ENCODE measurements around the gene RLN3.

Gene RLN3

DNA sequence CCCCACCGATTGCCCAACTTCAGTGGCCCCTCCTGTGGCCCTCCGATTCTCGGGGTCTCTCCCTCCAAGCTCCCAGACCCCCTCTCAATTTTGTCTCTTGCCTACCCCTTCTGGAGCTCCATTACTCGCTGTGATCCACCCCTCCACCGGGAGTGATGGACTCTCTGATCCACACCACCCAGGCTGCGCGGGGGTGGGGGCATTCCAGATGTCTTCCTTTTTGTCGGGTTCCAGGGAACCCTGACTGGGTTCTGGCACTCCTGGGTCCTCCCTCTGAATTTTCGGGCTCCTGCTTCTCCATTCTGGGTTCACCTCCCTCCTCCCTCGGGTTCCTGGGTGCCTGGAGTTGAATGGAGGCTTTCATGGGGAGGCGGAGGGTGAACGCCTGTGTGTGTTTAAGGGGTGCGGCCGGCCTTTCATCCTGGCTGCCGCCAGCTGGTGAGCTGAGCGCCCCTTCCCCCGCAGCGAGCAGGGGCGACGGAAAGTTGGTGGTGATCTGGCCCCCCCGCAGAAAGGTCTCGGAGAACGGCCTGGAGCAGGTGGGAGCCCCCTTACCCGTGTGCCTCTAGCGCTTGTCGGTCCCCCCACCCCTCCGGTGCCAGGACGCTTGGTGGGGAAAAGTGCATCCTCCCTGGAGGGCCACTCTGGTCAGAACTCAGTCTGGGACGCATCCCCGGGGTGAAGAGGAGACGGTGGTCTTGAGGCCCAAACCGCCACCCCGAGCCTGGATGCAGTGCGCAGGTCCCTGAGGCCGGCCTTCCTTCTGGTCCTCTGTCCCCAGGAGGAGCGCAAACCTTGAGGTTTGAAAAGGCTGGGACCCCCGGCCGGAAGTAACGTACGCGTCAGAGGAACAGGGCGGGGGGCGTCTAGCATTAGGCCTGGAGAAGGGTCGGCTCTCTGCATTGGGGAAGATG is 46.2 kb downstream of the RLN3 start:
- H2AFZ ChIP-seq (ENCODE audit: low read length), result peak overlapping the region; percentile 95
- no peaks in the 10 kb centered on the region for H3K36me3 ChIP-seq (ENCODE audit: insufficient read depth, low read length)
- H3K4me1 ChIP-seq (ENCODE audit: insufficient read depth, low read length, poor library complexity, severe bottlenecking), result peaks cover 17% of the 10 kb centered on the region
- H4K20me1 ChIP-seq (ENCODE audit: insufficient read depth, low read length, poor library complexity, severe bottlenecking), result no peaks in the 10 kb centered on the region
- H3K9ac ChIP-seq (ENCODE audit: low read depth, low read length, poor library complexity, severe bottlenecking), result peak overlapping the region; percentile 79
- peak overlapping the region; percentile 97 for H3K4me2 ChIP-seq (ENCODE audit: low read depth, low read length, poor library complexity, severe bottlenecking)
- no peaks in the 10 kb centered on the region for H3K27me3 ChIP-seq (ENCODE audit: insufficient read depth, low read length, poor library complexity, severe bottlenecking)
- no peak for TF ChIP-seq EZH2phosphoT487 (IDR thresholded peaks at IDR 0.05; ENCODE audit: borderline replicate concordance)
- TF ChIP-seq, protein P1, sequence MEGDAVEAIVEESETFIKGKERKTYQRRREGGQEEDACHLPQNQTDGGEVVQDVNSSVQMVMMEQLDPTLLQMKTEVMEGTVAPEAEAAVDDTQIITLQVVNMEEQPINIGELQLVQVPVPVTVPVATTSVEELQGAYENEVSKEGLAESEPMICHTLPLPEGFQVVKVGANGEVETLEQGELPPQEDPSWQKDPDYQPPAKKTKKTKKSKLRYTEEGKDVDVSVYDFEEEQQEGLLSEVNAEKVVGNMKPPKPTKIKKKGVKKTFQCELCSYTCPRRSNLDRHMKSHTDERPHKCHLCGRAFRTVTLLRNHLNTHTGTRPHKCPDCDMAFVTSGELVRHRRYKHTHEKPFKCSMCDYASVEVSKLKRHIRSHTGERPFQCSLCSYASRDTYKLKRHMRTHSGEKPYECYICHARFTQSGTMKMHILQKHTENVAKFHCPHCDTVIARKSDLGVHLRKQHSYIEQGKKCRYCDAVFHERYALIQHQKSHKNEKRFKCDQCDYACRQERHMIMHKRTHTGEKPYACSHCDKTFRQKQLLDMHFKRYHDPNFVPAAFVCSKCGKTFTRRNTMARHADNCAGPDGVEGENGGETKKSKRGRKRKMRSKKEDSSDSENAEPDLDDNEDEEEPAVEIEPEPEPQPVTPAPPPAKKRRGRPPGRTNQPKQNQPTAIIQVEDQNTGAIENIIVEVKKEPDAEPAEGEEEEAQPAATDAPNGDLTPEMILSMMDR (conservative IDR thresholded peaks at IDR 0.05; ENCODE audit: low read length), result no peak
- peak overlapping the region; percentile 84 for H3K4me3 ChIP-seq (ENCODE audit: low read length, poor library complexity, severe bottlenecking)
- H3K79me2 ChIP-seq (ENCODE audit: insufficient read depth, low read length), result peaks cover 8% of the 10 kb centered on the region; the same call in 1 of the 2 replicates
- no peaks in the 10 kb centered on the region for H3K9me2 ChIP-seq (replicated peaks; ENCODE audit: low read depth, low read length)
- no peaks in the 10 kb centered on the region for H3K9me3 ChIP-seq (ENCODE audit: insufficient read depth, low read depth, low read length)
- H3F3A ChIP-seq (ENCODE audit: low read depth), result no peaks in the 10 kb centered on the region

DNA sequence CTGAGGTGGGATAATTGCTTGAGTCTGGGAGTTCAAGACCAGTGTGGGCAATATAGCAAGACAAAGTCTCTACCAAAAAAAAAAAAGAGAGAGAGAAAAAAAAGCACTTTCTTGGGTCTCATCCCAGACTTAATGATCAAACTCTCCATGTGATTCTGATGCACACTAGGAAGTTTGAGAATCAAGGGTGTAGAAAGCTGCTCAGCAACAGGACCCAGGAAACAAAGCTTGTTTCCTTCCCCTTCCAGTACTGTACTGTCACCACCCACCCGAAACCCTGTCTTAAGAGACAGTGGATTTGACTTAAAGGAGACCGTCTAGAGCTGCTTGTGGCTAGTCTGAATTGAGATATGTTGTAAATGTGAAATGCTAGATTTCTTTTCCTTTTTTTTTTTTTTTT is 50.5 kb downstream of the RLN3 start:
- Histone ChIP-seq H3K9ac (ENCODE audit: low read depth, low read length, poor library complexity, severe bottlenecking) (no peak overlapping the region), H4K20me1 (ENCODE audit: insufficient read depth, low read length, poor library complexity, severe bottlenecking) (no peaks in the 10 kb centered on the region), H3K27me3 (ENCODE audit: insufficient read depth, low read length, poor library complexity, severe bottlenecking) (no peaks in the 10 kb centered on the region), H3K9me3 (ENCODE audit: insufficient read depth, low read depth, low read length) (no peaks in the 10 kb centered on the region), H3K79me2 (ENCODE audit: insufficient read depth, low read length) (peaks cover 8% of the 10 kb centered on the region; the same call in 1 of the 2 replicates), H3K36me3 (ENCODE audit: insufficient read depth, low read length) (no peaks in the 10 kb centered on the region), H3K4me2 (ENCODE audit: low read depth, low read length, poor library complexity, severe bottlenecking) (no peak overlapping the region), H3K9me2 (replicated peaks; ENCODE audit: low read depth, low read length) (no peaks in the 10 kb centered on the region), H2AFZ (ENCODE audit: low read length) (no peak overlapping the region), H3K4me3 (ENCODE audit: low read length, poor library complexity, severe bottlenecking) (no peak overlapping the region), H3F3A (ENCODE audit: low read depth) (no peaks in the 10 kb centered on the region), H3K4me1 (ENCODE audit: insufficient read depth, low read length, poor library complexity, severe bottlenecking) (peaks cover 27% of the 10 kb centered on the region)
- TF ChIP-seq, protein P1 (conservative IDR thresholded peaks at IDR 0.05; ENCODE audit: low read length), result no peak
- no peak for TF ChIP-seq EZH2phosphoT487 (IDR thresholded peaks at IDR 0.05; ENCODE audit: borderline replicate concordance)

All from Loucy (cell line).